Motor neuron (in vitro differentiated cells): ENCODE data around the gene HSF4. TPM values are rescaled to one million over a fixed set of nuclear protein-coding genes. Genes with fewer than 3 reads are reported as not detected.
A peak's percentile ranks its signal among the peaks of the same experiment; 100 is the strongest.

ENCODE experiments used
- ATAC-seq, 8 experiments: fragments of 200-7000 bp; cut with Tn5 transposase; replicated peaks in 6 of 8; 2 replicates each; pipeline ENCODE4 v1.8.0; 2021; ENCODE audit warnings: mild to moderate bottlenecking in 8 of 8, moderate library complexity in 8 of 8
- H3K27ac ChIP-seq, 2 donors: fragments of 250-450 bp; sonication (Bioruptor Pico); 2 replicates each; pipeline ENCODE4 v1.9.0; 2021; ENCODE audit warnings: antibody characterized with exemption in 2 of 2, mild to moderate bottlenecking in 2 of 2, moderate library complexity in 1 of 2
- H3K4me1 ChIP-seq, 2 donors: fragments of 250-450 bp; sonication (Bioruptor Pico); replicated peaks in 1 of 2; 2 replicates each; pipeline ENCODE4 v1.6.1; 2021; ENCODE audit warnings: antibody characterized with exemption in 2 of 2, mild to moderate bottlenecking in 2 of 2, moderate library complexity in 1 of 2
- H3K4me3 ChIP-seq, 5 donors: fragments of 250-450 bp; sonication (Bioruptor Pico); 2 replicates each; pipeline ENCODE4 v1.9.0; 2021; ENCODE audit warnings: antibody characterized with exemption in 5 of 5, mild to moderate bottlenecking in 5 of 5, moderate library complexity in 4 of 5
- WGBS, 10 experiments: fragments of 450-650 bp; shearing (Covaris generic); methylation state at CpG; one replicate each; pipeline ENCODE4 v1.0.0; 2022; 5-methylcytosine and 5-hydroxymethylcytosine counted together
- in situ Hi-C, 9 experiments: fragments of 400-800 bp; cut with MboI; loops; one replicate each; pipeline ENCODE4 v1.15.0; 2021; ENCODE audit warnings: low sequenced_read_pairs in 9 of 9, low pct_unique_long_range_greater_than_20kb in 2 of 9; ENCODE audit not compliant: unreplicated experiment in 9 of 9
- total RNA-seq, 8 experiments: library from RNA; unstranded; fragments of 300-600 nt; gene quantifications; 2 replicates each; pipeline versions ENCODE4 v1.2.3 to v1.2.4, GENCODE V29; 2022

The HSF4 gene
- total RNA-seq, 8 experiments from 2014 or later: 4.6 to 33.1 (median 18.4) TPM

DNA sequence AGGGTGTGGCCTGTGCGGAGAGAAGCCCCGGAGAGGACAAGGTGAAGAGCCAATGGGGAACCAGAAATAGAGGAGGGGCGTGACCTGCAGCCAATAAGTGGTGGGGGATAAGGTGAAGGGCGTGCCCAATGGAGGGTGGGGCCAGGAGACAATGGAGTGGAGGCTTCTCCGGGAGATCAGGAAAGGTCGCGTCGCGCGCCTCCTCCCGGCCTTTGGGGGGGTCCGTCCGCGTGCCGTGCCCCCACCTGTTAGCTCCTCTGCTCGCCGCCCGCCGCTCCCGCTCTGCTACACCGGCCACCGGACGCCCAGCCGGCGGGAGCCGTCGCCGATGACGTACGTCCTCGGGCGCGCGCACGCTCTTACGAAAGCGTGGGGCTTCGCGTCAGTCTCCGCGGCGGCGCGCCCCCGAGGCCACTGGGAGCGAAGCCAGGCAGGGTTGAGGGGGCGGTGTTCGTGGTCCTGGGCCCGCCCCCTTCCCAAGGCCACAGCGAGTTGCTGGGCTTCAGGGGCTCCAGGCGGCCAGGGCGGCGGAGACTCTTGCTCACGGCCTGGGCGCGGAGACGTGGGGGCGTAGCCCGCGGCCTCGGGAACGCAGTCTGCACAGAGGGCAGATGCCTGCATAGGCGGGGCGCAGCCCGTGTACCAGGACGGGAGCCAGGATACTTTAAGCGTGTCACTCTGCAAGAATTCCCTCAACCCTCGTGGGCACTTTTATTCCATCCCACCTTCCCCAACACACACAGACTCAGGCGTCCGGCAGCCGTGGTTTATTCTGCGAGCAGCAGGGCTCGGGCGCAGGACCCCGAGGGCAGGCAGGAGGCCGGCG, 19.3 kb downstream of the HSF4 start, which contains the start of gene MATCAP1:
MATCAP1 (minus strand) TSS at position 337 of the 826 bp plus-strand sequence. CDS start 3,353 bp downstream, outside the sequence.
- 0% methylated on average over 3 to 37 of the region's 77 CpGs; no CpG with 5 or more reads in 7 of the 10 experiments for WGBS, 10 experiments
- Histone ChIP-seq H3K4me1 (peaks cover 15 to 21% of the 10 kb centered on the region in 2 donors), H3K27ac (peak within 1 kb of the TSS; percentile 99), H3K4me3 (peak within 1 kb of the TSS; percentile 81 to 92 (median 86))
- in situ Hi-C loops: no loop called here
- ATAC-seq: peak; percentile 81 to 88 (median 86)

DNA sequence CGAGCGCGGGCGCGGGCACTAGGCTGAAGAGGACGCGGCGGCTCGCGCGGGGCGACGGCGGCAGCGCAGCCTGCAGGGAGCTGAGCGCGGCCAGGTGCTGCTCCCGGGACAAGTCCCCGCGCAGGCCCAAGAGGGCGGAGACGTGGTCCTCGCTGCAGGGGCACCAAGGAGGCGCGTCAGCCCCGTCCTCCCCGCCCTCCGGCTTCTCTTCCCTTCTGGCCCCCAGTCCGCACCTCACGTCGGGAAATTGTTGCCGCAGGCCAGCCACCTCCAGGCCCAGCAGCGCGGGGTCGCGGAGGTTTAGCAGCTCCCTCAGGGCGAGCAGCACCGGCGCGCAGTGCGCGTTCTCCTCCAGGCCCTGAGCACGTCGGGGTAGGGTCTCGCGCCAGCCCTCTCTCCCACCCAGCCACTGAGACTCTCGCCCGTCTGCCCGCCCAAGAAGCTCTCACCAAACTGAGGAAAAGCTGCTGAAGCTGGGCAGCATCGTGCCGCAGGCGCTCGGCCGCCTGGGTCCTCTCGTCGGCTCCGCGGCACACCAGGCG, 20.0 kb downstream of the HSF4 start:
- in situ Hi-C loops: no loop called here
- peak overlapping the region; percentile 81 to 92 (median 86) for H3K4me3 ChIP-seq
- H3K4me1 ChIP-seq: peaks cover 15 to 21% of the 10 kb centered on the region in 2 donors
- 0 to 9% (median 7%) methylated on average over 4 to 11 of the region's 59 CpGs; no CpG with 5 or more reads in 6 of the 10 experiments for WGBS, 10 experiments
- ATAC-seq: peak in 7 of 8 experiments; percentile 2 to 39 (median 31)
- H3K27ac ChIP-seq: peak overlapping the region; percentile 99

DNA sequence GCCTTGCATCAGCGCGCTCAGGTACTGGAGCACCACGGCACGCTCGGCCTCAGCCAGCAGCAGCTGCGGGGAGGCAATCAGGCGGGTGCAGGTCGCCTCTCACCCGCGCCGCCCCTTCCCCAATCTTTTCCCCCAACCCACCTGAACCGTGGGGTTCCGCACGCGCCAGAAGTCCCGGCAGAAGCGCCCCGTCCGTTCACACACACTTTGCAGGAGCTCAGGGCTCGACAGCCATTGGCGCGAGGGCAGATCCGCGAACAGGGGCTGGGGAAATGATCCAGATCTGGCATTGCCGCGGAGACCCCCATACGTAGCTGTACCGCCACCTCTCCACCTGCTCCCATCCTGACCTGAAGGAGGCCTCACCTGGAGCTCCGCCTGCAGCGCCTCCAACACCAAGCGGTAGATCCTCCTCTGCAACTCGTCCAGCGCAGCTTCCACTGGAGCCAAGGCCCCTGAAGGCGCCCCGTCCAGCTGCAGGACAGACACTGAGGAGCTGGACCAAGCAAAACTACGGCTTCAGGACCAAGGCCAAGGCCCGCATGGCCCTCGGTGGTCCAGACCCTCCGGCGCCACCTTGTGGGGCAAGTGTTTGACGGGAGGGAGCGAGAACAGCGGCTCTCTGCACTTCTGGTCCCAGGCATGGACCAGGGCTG, 20.6 kb downstream of the HSF4 start:
- in situ Hi-C loops: no loop called here
- Histone ChIP-seq H3K27ac (peak overlapping the region; percentile 99), H3K4me1 (peaks cover 15 to 21% of the 10 kb centered on the region in 2 donors), H3K4me3 (peak overlapping the region in 4 of 5 donors; percentile 81 to 92 (median 86))
- 0 to 19% (median 2%) methylated on average over 1 to 6 of the region's 43 CpGs; no CpG with 5 or more reads in 6 of the 10 experiments for WGBS, 10 experiments
- ATAC-seq: peak; percentile 12 to 50 (median 26)

- 0 to 33% (median 17%) methylated on average over 1 to 9 of the region's 12 CpGs; no CpG with 5 or more reads in 1 of the 10 experiments for WGBS, 10 experiments
- peaks cover 19 to 21% of the 10 kb centered on the region in 2 donors for H3K4me1 ChIP-seq
- peak overlapping the region in 2 of 5 donors; percentile 86 for H3K4me3 ChIP-seq
- in situ Hi-C loops: no loop called here
- no peak for ATAC-seq
- no peak overlapping the region for H3K27ac ChIP-seq
Observed at GRCh38 chr16:67185651-67186134, 21.1 kb downstream of the HSF4 start.

- in situ Hi-C loops: no loop called here
Observed at GRCh38 chr16:67186550-67186950, 22.0 kb downstream of the HSF4 start.

DNA sequence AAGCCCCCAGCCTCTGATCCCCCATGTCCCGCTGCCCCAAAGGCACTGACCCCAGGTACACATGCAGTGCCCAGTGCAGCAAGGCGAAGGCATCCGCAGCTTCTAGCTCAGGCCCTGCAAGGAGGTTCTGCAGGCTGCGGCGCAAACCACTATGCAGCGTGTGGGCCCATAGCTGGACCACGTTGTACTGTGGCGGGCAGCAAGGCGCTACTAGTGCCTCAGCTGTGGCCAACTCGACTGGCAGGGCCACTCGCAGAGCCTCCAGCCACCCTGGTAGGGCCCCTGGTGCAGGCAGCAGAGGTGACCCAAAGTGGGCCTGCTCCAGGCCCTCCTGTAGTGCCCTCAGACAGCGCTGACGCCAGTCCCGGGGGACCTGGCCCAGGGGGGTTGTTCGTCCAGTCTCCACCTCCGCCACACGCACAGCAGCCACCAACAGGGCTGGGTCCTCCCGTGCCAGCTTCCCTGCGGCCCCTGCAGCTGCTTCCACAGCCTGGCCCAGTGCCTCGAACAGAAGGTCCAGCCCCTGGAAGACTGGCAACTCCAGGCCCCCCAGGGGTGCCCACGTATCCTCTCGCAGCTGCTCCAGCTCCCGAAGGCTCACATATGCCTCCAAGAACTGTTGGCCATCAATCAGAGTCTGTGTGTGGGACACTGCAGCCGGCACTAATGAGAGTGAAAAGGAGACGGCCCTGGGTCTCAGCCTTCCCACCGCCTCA, 22.8 kb downstream of the HSF4 start:
- H3K4me1 ChIP-seq: peaks cover 14 to 17% of the 10 kb centered on the region in 2 donors
- H3K27ac ChIP-seq: no peak overlapping the region
- ATAC-seq: no peak
- in situ Hi-C loops: no loop called here
- H3K4me3 ChIP-seq: no peak overlapping the region
- WGBS, 10 experiments: 53 to 86% (median 60%) methylated on average over 1 to 8 of the region's 26 CpGs; no CpG with 5 or more reads in 7 of the 10 experiments

More at GRCh38 chr16:67186550-67186950, 22.0 kb downstream of the HSF4 start:
- 20 to 59% (median 52%) methylated on average over 2 to 3 of the region's 5 CpGs; no CpG with 5 or more reads in 7 of the 10 experiments for WGBS, 10 experiments
- peaks cover 19% of the 10 kb centered on the region in 2 donors for H3K4me1 ChIP-seq
- no peak for ATAC-seq
- no peak overlapping the region for H3K27ac ChIP-seq
- no peak overlapping the region for H3K4me3 ChIP-seq

GRCh38 chr16:67188323-67188722, 23.8 kb downstream of the HSF4 start:
- Histone ChIP-seq H3K4me3 (no peak overlapping the region), H3K4me1 (peaks cover 14 to 15% of the 10 kb centered on the region in 2 donors), H3K27ac (no peak overlapping the region)
- no peak for ATAC-seq
- WGBS, 10 experiments: 40 to 93% (median 55%) methylated on average over 1 to 3 of the region's 4 CpGs; no CpG with 5 or more reads in 5 of the 10 experiments
- in situ Hi-C loops: no loop called here

DNA sequence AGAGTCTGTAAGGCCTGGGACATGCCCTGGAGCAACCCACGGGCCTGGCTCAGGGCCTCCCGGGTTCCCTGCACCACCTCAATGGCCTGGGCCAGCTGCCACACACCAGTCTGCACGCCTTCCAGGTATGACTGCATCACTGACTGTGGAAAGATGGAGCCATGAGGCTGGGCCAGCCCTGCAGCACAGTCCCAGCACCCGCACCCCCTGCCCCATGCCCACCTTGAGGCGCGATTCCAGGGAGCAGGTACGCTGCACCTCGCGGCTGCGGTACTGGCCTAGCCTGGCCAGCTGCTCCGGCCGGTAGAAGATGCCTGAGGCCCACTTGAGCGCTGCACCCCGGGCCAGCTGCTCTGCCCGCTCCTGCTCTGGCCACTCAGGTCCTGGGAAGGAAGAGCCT, 24.3 kb downstream of the HSF4 start:
- Histone ChIP-seq H3K4me3 (no peak overlapping the region), H3K4me1 (peaks cover 17 to 18% of the 10 kb centered on the region in 2 donors), H3K27ac (no peak overlapping the region)
- 80 to 96% (median 85%) methylated on average over 1 to 10 of the region's 15 CpGs; no CpG with 5 or more reads in 5 of the 10 experiments for WGBS, 10 experiments
- in situ Hi-C loops: no loop called here
- ATAC-seq: no peak

GRCh38 chr16:67190041-67190440, 25.5 kb downstream of the HSF4 start, which contains the start of gene EXOC3L1:
Gene EXOC3L1, minus strand, starts transcription at chr16:67190136. Its CDS starts 460 bp downstream, at chr16:67189676.
- H3K4me3 ChIP-seq: no peak within 1 kb of the TSS
- 80% methylated on average over 1 of the region's 6 CpGs; no CpG with 5 or more reads in 9 of the 10 experiments for WGBS, 10 experiments
- no peak within 1 kb of the TSS for H3K27ac ChIP-seq
- ATAC-seq: no peak
- H3K4me1 ChIP-seq: peaks cover 16 to 17% of the 10 kb centered on the region in 2 donors
- in situ Hi-C loops: no loop called here

GRCh38 chr16:67190448-67191399, 26.2 kb downstream of the HSF4 start:
- Histone ChIP-seq H3K4me1 (peaks cover 15 to 16% of the 10 kb centered on the region in 2 donors), H3K4me3 (no peak overlapping the region), H3K27ac (no peak overlapping the region)
- whole genome bisulfite sequencing, 10 experiments: 20 to 100% (median 79%) methylated on average over 1 to 10 of the region's 13 CpGs; no CpG with 5 or more reads in 1 of the 10 experiments
- in situ Hi-C loops: no loop called here
- ATAC-seq: no peak

- peak in 1 of 8 experiments; percentile 33 for ATAC-seq
- Histone ChIP-seq H3K27ac (no peak overlapping the region), H3K4me3 (peak overlapping the region; percentile 79 to 98 (median 89)), H3K4me1 (peaks cover 12 to 16% of the 10 kb centered on the region in 2 donors)
- in situ Hi-C loops: no loop called here
- WGBS, 10 experiments: 18 to 81% (median 63%) methylated on average over 2 to 9 of the region's 9 CpGs; no CpG with 5 or more reads in 1 of the 10 experiments
Observed at GRCh38 chr16:67191411-67191994, 27.0 kb downstream of the HSF4 start.
